NCI-H146 treated with DMSO at 0.1 percent for 48 hours (cell line): ENCODE results near the gene FRMD4B.

Source experiments
- DNase-seq: peaks from one replicate; lab custom pipeline; 2025; ENCODE audit not compliant: unreplicated experiment; lab: John Stamatoyannopoulos, UW

FRMD4B gene

GRCh38 chr3:69368129-69368741 is 17.7 kb downstream of the FRMD4B start:
- DNase-seq: no peak

DNA sequence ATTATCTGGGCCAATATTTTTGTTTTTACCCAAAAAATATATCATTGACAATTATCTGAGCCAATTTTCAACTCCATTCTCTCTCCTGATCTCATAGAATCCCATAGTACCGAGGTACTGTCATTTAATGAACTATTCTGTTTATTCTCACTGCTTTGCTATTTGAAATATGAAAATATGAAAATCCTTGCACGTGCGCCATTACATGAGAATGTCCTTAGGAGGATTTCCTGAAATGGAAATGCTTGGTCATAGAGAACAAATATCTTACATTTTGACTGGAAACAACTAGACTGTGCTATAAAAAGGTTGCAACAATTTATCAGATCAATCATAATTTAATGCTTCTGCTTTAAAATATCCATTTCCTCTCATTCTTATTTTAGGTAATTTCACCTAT is 18.3 kb downstream of the FRMD4B start:
- DNase-seq: no peak

DNA sequence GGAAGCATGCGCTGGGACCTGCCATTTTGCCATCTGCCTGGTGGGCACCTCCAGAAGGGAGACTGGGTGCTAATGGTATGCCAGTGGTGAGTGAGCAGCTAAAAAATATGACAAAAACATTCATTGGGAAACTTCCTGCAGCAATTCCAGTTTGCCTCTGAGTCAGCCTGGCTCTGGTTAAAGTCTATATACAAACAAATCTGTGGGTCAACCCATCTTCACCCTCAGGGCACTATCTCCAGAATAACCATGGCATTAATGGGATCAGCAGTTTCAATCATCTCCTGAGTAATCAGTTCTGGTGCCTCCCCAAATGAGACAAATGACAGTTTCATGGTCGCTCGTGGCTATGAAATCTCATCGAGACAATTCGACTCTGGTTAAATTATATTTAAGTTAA is 21.5 kb downstream of the FRMD4B start:
- no peak for DNase-seq

DNA sequence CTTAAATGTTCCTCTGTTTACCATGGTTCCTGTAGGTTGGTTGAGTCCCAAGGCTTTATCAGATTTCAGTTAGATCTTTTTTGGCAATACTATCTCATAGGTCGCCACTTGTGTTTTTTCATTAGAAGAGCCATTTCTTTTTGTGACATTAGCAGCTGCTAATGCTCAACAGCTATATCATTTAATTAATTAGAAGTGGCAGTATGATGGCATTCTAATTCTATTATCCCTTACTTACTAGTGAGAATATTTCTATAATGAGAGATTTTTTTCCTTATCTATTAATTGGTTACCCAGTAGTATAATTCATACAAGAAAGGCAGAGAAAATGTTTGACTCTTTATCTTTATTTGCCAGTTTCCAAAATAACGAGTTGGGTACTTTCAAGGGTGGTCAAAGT is 25.2 kb downstream of the FRMD4B start:
- DNase-seq: no peak

- no peak for DNase-seq
Observed at GRCh38 chr3:69359916-69360315, 26.0 kb downstream of the FRMD4B start.

DNA sequence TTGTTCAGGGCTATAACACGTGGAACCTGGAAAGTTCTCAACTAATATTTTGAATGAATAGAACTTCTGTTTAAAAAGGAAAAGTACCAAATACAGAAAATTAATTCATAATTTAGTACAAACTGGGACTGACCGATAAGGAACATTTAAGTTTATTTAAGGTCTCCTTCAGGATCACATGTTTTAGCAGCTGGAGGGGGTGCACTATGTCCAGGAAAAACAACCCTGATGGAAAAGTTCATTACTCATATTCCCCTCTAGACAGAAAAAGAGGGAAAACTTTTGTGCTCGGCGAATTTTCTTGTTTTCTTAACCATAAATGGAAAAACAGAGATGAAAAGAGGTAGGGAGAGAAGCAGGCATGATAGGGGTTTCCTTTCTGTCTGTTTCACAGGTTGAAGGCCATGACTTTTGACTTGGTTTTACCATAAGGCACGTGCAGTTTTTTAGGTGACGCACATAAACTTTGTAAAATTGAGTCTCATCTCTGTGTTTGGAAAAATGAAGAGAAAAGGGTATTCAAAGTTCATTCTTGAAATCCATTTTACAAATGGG is 26.5 kb downstream of the FRMD4B start:
- DNase-seq: no peak

DNA sequence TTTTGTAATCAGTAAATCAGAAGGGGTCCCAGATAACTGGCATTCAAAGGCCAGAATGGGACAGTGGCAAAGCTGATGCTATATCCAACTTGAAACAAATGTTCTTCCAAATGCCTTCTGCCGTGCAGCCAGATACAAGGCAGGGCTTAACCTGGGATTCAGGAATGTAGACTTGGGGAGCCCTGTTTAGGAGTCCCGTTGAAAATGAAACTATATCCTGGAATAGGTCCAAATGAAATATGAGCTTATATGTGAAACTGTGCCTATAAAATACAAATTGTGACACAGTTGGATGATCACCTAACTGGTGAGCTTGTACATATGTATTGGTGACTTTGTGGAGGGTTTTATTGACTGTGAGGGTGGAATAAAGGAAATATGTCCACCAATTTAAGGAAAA is 28.7 kb downstream of the FRMD4B start:
- DNase-seq: no peak

DNA sequence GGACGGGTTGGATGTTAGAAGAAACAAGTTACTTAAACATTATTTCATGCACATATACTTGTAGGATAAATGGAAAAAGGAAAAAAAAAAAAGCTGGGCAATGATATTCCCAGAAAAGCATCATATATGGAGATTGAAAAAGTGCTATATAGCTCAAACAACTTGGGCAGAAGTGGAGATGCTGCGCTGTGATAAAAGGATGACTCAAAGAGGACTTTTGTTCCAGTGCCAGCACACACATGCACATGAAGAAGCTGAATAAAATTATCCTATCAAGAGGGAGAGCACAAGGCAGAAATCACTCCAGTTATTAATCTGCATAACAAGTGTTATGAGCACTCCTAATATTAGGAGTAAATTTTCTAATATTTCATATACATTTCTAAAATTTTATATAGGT is 30.9 kb downstream of the FRMD4B start:
- DNase-seq: no peak

DNA sequence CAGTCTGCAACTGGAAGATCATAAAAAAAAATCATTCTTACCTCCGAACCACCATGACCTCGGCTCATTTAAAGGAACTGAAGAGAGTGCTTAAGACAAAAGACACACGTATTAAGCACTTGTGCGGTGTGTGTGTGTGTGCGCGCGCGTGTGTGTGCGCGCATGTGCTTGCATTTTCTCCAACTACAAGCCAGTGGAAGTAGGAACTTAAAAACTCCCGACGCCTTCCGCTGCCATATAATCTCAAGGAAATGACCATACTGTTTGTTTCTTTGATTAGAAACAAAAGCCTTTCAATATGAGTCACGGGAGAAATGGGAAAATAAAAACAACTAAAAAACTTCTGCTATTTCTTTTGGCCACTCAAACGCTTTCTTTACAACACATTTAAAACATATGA is 32.4 kb downstream of the FRMD4B start:
- no peak for DNase-seq

DNA sequence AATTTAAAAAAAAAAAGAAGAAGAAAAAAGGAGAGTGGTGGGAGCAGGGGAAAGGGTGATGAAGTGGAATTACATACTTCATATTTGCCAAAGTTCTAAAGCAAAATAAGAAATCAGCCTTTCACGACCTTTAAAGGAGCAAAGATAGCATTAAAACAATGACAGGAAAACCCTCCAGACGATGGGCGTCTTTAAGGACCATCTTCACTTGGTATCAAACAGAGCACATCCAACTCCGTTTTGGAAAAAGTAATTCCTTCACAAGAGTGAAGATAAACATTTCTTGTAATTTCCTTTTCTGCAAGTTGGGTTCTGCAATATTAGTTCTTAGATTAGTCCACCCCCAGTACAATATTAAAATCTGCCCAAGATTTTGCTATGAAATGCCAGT is 32.8 kb downstream of the FRMD4B start:
- DNase-seq: no peak

DNA sequence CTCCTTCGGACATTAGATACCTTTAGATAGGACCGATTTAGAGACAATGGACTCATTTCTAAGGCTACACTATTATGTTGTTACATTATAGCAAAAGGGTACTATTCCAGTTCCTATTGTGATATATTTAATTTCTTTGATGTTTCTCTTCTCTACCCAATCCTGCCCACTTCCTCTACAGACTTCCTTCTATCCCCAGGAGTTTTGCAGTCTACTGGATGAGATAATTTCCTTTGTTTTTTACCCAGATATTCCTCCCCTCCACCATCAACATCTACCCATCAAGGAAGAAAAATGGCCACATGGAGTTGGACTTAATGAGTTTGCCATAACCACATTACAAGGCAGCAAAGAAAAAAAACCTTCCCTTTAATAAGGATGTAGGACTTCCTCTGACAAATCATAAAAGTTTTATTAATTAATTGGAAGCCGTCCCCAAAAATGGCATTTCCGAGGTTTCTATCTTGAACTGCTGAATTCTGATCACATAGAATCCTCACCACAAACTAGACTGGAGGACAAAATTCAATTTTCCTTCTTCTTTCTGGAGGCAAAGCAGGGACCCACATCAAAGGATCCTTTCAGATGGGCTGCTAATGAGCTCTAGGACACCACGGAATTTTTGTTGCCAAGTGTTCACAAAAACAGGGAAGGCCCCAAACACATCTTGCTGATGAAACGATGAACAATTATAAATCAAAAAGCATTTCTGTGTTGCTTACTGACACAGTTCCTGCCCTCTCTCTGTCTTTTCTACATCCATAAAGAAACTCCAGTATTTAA is 33.4 kb downstream of the FRMD4B start:
- no peak for DNase-seq

GRCh38 chr3:69343875-69344274 is 42.0 kb downstream of the FRMD4B start:
- DNase-seq: no peak

GRCh38 chr3:69342074-69342473 is 43.8 kb downstream of the FRMD4B start:
- DNase-seq: no peak

DNA sequence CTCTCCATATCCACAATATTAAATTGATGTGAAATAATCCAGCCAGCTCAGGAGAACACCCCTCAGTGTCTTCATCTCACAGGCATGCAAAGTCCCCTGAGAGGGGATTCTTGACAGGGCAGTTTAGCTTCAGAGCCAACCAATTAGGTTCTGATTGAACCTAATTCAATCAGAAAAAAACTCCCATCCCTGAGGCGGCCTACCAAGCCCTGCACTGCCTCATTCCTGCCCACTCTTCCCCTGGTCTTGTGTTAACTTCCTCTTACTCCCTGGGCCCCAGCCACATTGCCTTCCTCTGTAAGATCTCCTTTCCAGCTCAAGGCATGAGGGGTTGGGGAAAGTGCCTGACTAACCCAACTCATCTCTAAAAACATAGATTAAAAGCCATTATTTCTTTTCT is 46.1 kb downstream of the FRMD4B start:
- no peak for DNase-seq

DNA sequence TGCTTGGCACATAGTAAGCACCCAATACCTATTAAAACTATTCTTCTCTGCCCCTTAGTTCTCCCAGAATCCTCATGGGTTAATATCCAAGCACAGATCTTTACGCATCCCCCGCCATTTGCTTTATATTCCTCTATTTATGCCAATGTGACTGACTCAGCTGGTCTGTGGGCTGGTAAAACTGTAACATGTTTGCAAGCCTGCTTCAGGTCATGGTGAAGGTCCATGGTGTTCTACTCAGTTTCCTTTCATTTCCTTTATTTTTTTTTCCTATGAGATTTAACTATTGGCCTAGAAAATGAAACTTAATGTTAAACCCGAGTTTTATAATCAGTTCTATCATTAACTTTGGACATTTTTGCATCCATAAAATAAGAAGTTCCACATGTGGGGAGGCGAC is 47.0 kb downstream of the FRMD4B start:
- no peak for DNase-seq

DNA sequence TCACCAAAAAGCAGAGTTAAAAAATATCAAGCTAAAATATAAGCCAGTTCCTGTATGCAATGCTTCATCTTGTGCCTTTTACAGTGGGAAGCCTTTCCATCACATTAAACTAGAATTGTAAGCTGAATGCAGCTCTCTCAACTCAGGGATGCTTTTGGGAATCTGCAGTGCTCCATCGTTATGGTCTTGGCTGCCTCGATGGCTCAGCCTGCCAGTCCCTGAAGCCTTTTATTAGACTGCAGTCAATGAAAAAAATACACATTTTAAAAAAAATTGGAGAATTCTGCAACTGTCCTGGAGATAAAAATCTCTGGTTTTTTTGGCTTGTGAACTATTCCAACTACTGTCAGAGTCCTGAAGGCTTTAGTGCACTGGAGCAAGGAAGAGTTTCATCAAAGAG is 53.0 kb downstream of the FRMD4B start:
- DNase-seq: no peak

DNA sequence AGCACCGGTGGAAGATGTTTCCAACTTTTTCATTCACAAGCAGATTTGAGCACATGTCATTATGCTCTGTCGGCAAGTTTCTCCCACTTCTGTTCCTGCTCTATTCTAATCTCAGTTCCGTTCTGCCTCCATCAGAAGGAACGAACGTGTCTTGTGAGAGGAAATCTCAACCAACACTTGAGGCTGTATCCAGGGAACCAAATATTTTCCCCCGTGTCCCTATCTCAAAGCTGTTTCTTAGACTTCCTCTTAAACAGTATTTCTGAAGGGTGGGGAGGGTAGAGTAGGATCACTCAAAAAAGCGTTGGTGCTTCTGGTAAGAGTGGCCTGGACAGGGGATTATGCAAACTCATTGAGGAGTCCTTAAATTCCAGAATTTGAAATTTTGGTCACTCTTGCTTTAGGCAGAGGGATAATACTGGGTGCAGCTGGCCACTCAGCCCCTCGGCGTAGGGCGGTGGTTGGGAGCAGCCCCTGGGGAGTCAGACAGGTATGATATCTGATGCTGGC is 54.9 kb downstream of the FRMD4B start:
- no peak for DNase-seq

GRCh38 chr3:69329892-69330291 is 56.0 kb downstream of the FRMD4B start:
- no peak for DNase-seq

GRCh38 chr3:69328963-69329302 is 57.0 kb downstream of the FRMD4B start:
- no peak for DNase-seq

DNA sequence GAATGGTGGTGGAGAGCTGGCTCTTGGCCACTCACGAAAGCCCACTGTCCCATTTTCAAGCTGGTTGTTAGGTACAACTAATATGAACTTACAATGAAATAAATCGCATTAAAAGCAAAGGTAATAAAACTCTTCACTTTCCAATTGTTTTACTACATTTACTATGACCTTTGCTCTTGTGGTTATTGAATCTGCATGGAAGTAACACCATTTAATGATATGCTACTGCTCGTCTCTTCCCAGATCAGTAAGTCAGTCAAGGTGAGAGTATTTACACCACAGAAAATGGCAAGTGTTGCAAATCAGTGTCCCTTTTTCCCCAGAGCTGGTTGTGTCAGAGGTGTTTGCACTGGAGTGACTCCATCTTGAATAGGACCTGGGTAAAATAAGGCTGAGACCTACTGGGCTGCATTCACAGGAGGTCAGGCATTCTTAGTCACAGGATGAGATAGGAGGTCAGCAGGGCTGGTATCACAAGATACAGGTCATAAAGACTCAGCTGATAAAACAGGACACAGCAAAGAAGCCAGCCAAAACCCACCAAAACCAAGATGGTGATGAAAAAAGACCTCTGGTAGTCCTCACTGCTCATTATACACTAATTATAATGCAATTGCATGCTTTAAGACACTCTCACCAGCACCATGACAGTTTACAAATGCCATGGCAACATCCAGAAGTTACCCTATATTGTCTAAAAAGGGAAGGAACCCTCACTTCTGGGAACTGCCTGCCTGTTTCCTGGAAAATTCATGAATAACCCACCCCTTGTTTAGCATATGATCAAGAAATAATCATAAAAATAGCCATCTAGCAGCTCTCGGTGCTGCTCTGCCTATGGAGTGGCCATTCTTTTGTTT is 57.6 kb downstream of the FRMD4B start:
- no peak for DNase-seq

- DNase-seq: no peak
Observed at GRCh38 chr3:69326855-69327300, 59.0 kb downstream of the FRMD4B start.

GRCh38 chr3:69325151-69325550 is 60.7 kb downstream of the FRMD4B start:
- no peak for DNase-seq
